ENCODE measurements around the gene TENM3.

DNA sequence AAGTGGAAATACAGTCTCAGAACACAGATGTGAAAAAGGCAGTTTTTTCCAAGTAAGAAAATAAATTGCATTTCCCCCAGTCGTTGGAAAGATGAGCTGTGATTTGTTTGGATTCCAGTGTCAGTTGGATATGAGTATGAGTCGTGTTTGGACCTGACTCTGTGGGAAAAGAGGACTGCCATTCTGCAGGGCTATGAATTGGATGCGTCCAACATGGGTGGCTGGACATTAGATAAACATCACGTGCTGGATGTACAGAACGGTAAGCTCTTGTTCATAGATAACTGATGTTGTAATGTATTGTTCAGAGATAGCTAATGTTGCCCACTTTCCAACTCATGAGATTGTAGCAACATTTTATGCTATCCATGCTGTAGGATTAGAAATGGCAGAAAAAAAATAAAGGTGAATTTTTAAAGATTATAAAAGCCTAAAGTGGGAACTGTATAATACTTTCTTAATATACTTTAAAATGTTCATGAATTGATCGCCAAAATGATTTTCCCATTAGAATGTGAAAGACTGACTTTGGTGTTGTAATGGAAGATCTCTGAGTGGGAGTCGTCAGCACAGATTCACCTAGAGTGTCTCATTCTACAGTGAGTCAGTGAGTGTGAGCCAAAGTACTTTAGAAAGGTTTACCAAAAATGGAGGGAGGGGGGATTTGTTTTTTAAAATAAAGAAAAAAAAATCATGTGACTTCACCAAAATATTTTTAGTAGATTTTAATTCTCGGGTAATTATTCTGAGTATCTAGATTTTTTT is 495.3 kb downstream of the TENM3 start:
- TF ChIP-seq, protein P1, sequence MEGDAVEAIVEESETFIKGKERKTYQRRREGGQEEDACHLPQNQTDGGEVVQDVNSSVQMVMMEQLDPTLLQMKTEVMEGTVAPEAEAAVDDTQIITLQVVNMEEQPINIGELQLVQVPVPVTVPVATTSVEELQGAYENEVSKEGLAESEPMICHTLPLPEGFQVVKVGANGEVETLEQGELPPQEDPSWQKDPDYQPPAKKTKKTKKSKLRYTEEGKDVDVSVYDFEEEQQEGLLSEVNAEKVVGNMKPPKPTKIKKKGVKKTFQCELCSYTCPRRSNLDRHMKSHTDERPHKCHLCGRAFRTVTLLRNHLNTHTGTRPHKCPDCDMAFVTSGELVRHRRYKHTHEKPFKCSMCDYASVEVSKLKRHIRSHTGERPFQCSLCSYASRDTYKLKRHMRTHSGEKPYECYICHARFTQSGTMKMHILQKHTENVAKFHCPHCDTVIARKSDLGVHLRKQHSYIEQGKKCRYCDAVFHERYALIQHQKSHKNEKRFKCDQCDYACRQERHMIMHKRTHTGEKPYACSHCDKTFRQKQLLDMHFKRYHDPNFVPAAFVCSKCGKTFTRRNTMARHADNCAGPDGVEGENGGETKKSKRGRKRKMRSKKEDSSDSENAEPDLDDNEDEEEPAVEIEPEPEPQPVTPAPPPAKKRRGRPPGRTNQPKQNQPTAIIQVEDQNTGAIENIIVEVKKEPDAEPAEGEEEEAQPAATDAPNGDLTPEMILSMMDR (IDR thresholded peaks at IDR 0.05) = no peak
- TF ChIP-seq POLR2A (IDR thresholded peaks at IDR 0.05) = no peak

All from adrenal gland (tissue), 5 donors.